Osteocyte (in vitro differentiated cells): ENCODE results near the gene HTATIP2. TPM values are rescaled to one million over a fixed set of nuclear protein-coding genes. Genes with fewer than 3 reads are reported as not detected.

ENCODE experiments used
- DNase-seq: peaks from one replicate; pipeline ENCODE4 v3.0.0; 2021; ENCODE audit warnings: mixed read lengths; ENCODE audit not compliant: unreplicated experiment; ENCODE audit errors: extremely low spot score
- H3K27ac Mint-ChIP-seq: one replicate; pipeline ENCODE4 v1.8.0; 2021; ENCODE audit warnings: mild to moderate bottlenecking, mixed read lengths; ENCODE audit not compliant: unreplicated experiment
- H3K27me3 Mint-ChIP-seq: one replicate; pipeline ENCODE4 v1.8.0; 2021; ENCODE audit warnings: mixed read lengths; ENCODE audit not compliant: unreplicated experiment
- H3K36me3 Mint-ChIP-seq: one replicate; pipeline ENCODE4 v1.8.0; 2021; ENCODE audit warnings: mixed read lengths; ENCODE audit not compliant: unreplicated experiment
- H3K4me1 Mint-ChIP-seq: one replicate; pipeline ENCODE4 v1.8.0; 2021; ENCODE audit warnings: mixed read lengths; ENCODE audit not compliant: unreplicated experiment
- H3K4me3 Mint-ChIP-seq: one replicate; pipeline ENCODE4 v1.8.0; 2021; ENCODE audit warnings: mild to moderate bottlenecking, moderate library complexity, mixed read lengths; ENCODE audit not compliant: unreplicated experiment
- H3K9me3 Mint-ChIP-seq: one replicate; pipeline ENCODE4 v1.8.0; 2021; ENCODE audit warnings: mixed read lengths; ENCODE audit not compliant: unreplicated experiment
- total RNA-seq: library from RNA; stranded (reverse); gene quantifications from 2 replicates; pipeline ENCODE4 v1.2.1, GENCODE V29; 2021
- TF ChIP-seq, protein P1 (sequence below): fragments of 200-600 bp; sonication (generic); IDR thresholded peaks from 2 replicates; pipeline ENCODE4 v1.5.0; 2021; ENCODE audit warnings: antibody characterized with exemption, mild to moderate bottlenecking, moderate library complexity

The HTATIP2 gene
- total RNA-seq, 1 donor from 2014 or later, result 24.2 TPM

DNA sequence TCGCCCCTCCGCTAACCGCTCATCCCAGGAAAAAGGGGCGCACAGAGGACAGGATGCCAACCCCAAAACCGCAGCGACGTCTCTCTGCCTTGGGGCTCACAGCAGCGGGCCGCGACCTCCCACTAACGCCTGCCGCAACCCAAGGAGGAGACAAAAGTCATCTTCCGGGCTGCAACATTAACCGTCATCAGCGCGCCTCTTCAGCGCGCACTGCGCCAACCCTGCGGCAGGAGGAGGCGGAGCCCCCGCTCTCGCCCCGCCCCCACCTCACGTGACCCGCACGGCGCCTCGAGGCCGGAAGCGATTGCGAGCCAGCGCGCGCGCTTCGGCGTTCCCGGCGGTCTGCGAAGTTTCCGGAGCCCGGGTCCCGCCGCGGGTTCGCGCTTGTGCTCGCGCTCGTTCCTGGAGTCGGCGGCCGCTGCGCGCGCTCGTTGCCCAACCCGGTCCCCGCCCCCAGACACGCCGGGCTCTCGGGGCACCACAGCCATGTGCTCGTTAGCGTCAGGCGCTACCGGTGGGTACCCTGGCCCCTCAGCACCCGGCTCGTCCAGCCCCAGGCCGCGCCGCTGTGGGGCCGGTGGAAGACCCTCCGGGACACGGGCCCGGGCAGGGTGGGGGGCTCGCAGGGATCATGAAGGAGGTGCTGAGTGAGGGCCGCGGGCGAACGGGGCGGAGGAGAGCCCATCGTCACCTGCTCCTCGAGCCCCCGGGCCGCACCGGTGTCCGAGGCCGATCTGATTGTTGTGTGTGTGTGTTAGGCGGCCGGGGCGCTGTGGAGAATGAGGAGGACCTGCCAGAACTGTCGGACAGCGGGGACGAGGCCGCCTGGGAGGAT is 24.0 kb downstream of the HTATIP2 start, which contains the start of gene PRMT3:
TSS of gene PRMT3 (plus strand) at position 456 of the 835 bp plus-strand sequence. CDS start at position 487, 31 bp downstream.
- peak within 1 kb of the TSS; percentile 100 for H3K27ac Mint-ChIP-seq
- no peaks in the 10 kb centered on the region for H3K27me3 Mint-ChIP-seq
- no peaks in the 10 kb centered on the region for H3K9me3 Mint-ChIP-seq
- DNase-seq, result peak; percentile 99
- H3K36me3 Mint-ChIP-seq, result peaks cover 4% of the 10 kb centered on the region
- H3K4me1 Mint-ChIP-seq, result peaks cover 17% of the 10 kb centered on the region
- TF ChIP-seq, protein P1, sequence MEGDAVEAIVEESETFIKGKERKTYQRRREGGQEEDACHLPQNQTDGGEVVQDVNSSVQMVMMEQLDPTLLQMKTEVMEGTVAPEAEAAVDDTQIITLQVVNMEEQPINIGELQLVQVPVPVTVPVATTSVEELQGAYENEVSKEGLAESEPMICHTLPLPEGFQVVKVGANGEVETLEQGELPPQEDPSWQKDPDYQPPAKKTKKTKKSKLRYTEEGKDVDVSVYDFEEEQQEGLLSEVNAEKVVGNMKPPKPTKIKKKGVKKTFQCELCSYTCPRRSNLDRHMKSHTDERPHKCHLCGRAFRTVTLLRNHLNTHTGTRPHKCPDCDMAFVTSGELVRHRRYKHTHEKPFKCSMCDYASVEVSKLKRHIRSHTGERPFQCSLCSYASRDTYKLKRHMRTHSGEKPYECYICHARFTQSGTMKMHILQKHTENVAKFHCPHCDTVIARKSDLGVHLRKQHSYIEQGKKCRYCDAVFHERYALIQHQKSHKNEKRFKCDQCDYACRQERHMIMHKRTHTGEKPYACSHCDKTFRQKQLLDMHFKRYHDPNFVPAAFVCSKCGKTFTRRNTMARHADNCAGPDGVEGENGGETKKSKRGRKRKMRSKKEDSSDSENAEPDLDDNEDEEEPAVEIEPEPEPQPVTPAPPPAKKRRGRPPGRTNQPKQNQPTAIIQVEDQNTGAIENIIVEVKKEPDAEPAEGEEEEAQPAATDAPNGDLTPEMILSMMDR, result no peak
- peak within 1 kb of the TSS; percentile 98 for H3K4me3 Mint-ChIP-seq

DNA sequence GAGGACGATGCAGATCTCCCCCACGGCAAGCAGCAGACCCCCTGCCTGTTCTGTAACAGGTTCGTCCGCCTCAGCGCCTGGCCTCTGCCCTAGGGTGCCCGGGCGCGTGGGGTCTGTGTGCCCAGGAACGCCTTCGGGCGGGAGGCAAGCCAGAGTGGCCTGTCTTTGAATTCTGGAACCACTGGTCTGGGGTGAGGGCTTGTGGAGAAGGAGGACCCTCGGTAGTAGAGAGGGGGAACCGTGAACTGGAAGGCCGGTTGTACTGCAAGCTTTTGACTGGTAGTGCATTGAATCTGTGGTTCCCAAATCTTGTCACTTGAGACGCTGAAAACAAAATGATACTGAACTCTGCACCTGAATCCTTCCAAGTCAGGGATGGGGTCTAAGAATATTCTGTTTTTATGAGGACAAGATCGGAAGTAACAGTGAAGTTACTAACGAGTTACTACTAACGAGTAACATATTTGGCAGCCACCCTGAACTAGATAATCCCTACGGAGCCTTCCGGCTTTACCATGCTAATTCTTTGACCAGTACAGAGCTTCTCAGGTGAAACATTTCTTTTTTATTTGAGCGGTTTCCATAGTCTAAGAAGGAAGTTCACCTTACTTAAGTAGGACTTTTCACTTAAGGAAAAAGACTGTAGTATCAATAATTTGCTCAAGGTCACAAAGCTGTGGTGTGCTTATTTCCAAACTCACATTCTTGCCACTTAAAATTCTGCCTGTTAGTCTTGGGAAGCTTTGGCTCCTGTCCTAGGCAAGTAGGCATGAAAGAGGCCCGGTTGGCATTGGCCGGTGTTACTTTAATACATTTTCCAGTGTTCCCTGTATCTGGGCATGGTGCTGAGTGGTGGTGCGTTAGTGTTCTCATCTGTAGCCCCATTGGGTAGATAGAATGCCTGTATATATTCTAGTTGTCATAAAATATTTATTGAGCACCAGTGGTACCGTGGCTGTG is 24.9 kb downstream of the HTATIP2 start:
- H3K27ac Mint-ChIP-seq, result peak overlapping the region; percentile 87
- peak overlapping the region; percentile 98 for H3K4me3 Mint-ChIP-seq
- no peaks in the 10 kb centered on the region for H3K27me3 Mint-ChIP-seq

DNA sequence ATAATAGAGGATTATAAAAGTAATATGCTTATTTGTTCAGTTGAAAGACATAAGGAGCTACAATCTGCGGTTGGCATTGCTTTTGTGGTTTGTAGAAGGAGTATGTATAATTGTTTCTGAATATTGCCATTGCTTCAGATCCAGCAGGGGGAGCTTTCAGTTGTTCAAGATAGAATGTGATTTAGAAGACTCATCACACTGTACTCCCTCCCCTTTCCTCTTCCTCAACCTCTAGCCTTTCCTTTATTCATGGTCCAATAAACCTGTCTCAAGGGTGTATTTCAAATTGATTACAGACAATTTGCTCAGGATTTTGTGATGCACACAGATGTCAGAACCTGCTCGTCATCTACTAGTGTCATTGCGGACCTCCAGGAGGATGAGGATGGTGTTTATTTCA is 33.8 kb downstream of the HTATIP2 start:
- Mint-ChIP-seq H3K4me3 (no peak overlapping the region), H3K9me3 (no peaks in the 10 kb centered on the region), H3K36me3 (peaks cover 13% of the 10 kb centered on the region), H3K27me3 (no peaks in the 10 kb centered on the region), H3K4me1 (no peaks in the 10 kb centered on the region), H3K27ac (no peak overlapping the region)
- TF ChIP-seq, protein P1, result peak; percentile 66
- DNase-seq, result no peak

More for the DNA sequence above, 24.9 kb downstream of the HTATIP2 start:
- Mint-ChIP-seq H3K9me3 (no peaks in the 10 kb centered on the region), H3K4me1 (peaks cover 17% of the 10 kb centered on the region), H3K36me3 (peaks cover 7% of the 10 kb centered on the region)
- DNase-seq, result no peak
- TF ChIP-seq, protein P1, result no peak

DNA sequence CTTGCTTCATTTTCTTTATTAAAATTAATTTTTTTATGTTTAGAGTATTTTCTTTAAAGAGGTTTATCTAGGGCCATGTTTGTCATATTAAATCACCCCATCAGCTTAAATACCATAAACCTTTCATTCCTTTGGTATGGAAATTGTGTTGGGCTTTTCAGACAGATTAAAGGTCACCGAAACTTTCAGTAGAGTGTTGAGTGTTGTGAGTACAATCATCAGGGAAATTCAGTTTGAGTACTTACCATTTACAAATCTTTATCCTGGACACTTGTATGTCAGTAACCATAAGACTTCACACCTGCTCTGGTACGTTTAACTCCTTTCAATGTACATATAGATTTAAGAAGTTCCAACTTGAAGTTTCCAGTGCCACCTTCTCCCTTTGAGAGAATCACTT is 36.0 kb downstream of the HTATIP2 start:
- no peaks in the 10 kb centered on the region for H3K9me3 Mint-ChIP-seq
- no peaks in the 10 kb centered on the region for H3K27me3 Mint-ChIP-seq
- no peak for DNase-seq
- no peak overlapping the region for H3K4me3 Mint-ChIP-seq
- H3K4me1 Mint-ChIP-seq, result no peaks in the 10 kb centered on the region
- H3K36me3 Mint-ChIP-seq, result peaks cover 28% of the 10 kb centered on the region
- H3K27ac Mint-ChIP-seq, result no peak overlapping the region
- TF ChIP-seq, protein P1, result no peak
